ENCODE data around the gene MRPS22. TPM values are rescaled to one million over a fixed set of nuclear protein-coding genes. Genes with fewer than 3 reads are reported as not detected.
A peak's percentile ranks its signal among the peaks of the same experiment; 100 is the strongest.

MRPS22 gene
- total RNA-seq, 1 donor from 2014 or later: 40.4 TPM

DNA sequence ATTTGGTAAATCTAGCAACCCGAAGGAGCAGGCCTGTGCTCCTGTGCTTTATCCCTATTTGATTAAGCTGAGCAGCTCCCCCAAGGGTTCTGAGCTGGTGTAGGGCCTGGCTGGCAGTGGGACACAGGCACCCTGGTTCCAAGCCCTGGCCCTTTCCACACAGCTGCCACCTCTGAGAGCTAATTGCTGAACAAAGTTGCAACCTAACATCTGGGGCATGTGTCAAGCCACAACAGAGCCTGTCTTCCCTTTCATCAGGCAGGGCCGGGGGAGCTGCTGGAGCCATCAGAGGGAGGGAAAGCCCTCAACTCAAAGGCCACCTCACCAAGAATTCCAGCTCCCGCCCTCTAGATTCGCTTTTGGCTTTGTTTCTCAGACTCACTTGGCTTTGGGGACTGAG lies 17.1 kb upstream of the MRPS22 start:
- peaks cover 6% of the 10 kb centered on the region for H3K4me1 Mint-ChIP-seq (ENCODE audit: low read depth, unreplicated experiment)
- H3K9me3 Mint-ChIP-seq (ENCODE audit: unreplicated experiment): peaks cover 5% of the 10 kb centered on the region
- H3K27ac Mint-ChIP-seq (ENCODE audit: unreplicated experiment): no peak overlapping the region
- Histone ChIP-seq H3K4me3 (ENCODE audit: insufficient read depth, low read depth, low read length) (no peak overlapping the region), H3K9me3 (ENCODE audit: insufficient read depth, low read depth, low read length) (no peaks in the 10 kb centered on the region), H3K27ac (ENCODE audit: low read depth, low read length) (no peak overlapping the region), H4K20me1 (ENCODE audit: insufficient read depth, low read length) (no peaks in the 10 kb centered on the region), H2AFZ (ENCODE audit: low read depth, low read length) (no peak overlapping the region), H3K4me1 (ENCODE audit: insufficient read depth, low read length) (no peaks in the 10 kb centered on the region), H3K36me3 (ENCODE audit: insufficient read depth, low read length) (no peaks in the 10 kb centered on the region), H3K9ac (ENCODE audit: low read length) (no peak overlapping the region), H3K27me3 (ENCODE audit: insufficient read depth, low read length) (peaks cover 19% of the 10 kb centered on the region), H3K79me2 (ENCODE audit: insufficient read depth, low read length) (no peaks in the 10 kb centered on the region), H3K4me2 (ENCODE audit: low read length) (no peak overlapping the region)
- peaks cover 55% of the 10 kb centered on the region for H3K27me3 Mint-ChIP-seq (ENCODE audit: low read depth, unreplicated experiment)
- no peak for FAIRE-seq
- no peak for TF ChIP-seq EZH2 (IDR thresholded peaks at IDR 0.05; ENCODE audit: insufficient read depth, low read length)
- TF ChIP-seq, protein P1, sequence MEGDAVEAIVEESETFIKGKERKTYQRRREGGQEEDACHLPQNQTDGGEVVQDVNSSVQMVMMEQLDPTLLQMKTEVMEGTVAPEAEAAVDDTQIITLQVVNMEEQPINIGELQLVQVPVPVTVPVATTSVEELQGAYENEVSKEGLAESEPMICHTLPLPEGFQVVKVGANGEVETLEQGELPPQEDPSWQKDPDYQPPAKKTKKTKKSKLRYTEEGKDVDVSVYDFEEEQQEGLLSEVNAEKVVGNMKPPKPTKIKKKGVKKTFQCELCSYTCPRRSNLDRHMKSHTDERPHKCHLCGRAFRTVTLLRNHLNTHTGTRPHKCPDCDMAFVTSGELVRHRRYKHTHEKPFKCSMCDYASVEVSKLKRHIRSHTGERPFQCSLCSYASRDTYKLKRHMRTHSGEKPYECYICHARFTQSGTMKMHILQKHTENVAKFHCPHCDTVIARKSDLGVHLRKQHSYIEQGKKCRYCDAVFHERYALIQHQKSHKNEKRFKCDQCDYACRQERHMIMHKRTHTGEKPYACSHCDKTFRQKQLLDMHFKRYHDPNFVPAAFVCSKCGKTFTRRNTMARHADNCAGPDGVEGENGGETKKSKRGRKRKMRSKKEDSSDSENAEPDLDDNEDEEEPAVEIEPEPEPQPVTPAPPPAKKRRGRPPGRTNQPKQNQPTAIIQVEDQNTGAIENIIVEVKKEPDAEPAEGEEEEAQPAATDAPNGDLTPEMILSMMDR (IDR thresholded peaks at IDR 0.05; ENCODE audit: insufficient read depth, low read depth, low read length): no peak
- DNase-seq (ENCODE audit: low read depth): no peak
- H3K4me3 Mint-ChIP-seq (ENCODE audit: unreplicated experiment): no peak overlapping the region
- no peaks in the 10 kb centered on the region for H3K36me3 Mint-ChIP-seq (ENCODE audit: low read depth, unreplicated experiment)

GRCh38 chr3:139327231-139327630 lies 16.6 kb upstream of the MRPS22 start:
- peaks cover 55% of the 10 kb centered on the region for H3K27me3 Mint-ChIP-seq (ENCODE audit: low read depth, unreplicated experiment)
- peaks cover 5% of the 10 kb centered on the region for H3K9me3 Mint-ChIP-seq (ENCODE audit: unreplicated experiment)
- no peak for TF ChIP-seq EZH2 (IDR thresholded peaks at IDR 0.05; ENCODE audit: insufficient read depth, low read length)
- TF ChIP-seq, protein P1 (IDR thresholded peaks at IDR 0.05; ENCODE audit: insufficient read depth, low read depth, low read length): no peak
- H3K27ac Mint-ChIP-seq (ENCODE audit: unreplicated experiment): no peak overlapping the region
- H3K9me3 ChIP-seq (ENCODE audit: insufficient read depth, low read depth, low read length): no peaks in the 10 kb centered on the region
- no peak for DNase-seq (ENCODE audit: low read depth)
- no peak overlapping the region for H3K27ac ChIP-seq (ENCODE audit: low read depth, low read length)
- H3K27me3 ChIP-seq (ENCODE audit: insufficient read depth, low read length): peaks cover 25% of the 10 kb centered on the region
- H3K4me3 ChIP-seq (ENCODE audit: insufficient read depth, low read depth, low read length): no peak overlapping the region
- H3K9ac ChIP-seq (ENCODE audit: low read length): no peak overlapping the region
- no peak overlapping the region for H2AFZ ChIP-seq (ENCODE audit: low read depth, low read length)
- H3K4me1 ChIP-seq (ENCODE audit: insufficient read depth, low read length): no peaks in the 10 kb centered on the region
- no peak overlapping the region for H3K4me2 ChIP-seq (ENCODE audit: low read length)
- H3K36me3 Mint-ChIP-seq (ENCODE audit: low read depth, unreplicated experiment): no peaks in the 10 kb centered on the region
- no peaks in the 10 kb centered on the region for H4K20me1 ChIP-seq (ENCODE audit: insufficient read depth, low read length)
- FAIRE-seq: no peak
- no peaks in the 10 kb centered on the region for H3K79me2 ChIP-seq (ENCODE audit: insufficient read depth, low read length)
- no peaks in the 10 kb centered on the region for H3K36me3 ChIP-seq (ENCODE audit: insufficient read depth, low read length)
- H3K4me3 Mint-ChIP-seq (ENCODE audit: unreplicated experiment): no peak overlapping the region
- peaks cover 6% of the 10 kb centered on the region for H3K4me1 Mint-ChIP-seq (ENCODE audit: low read depth, unreplicated experiment)

GRCh38 chr3:139327861-139328260 lies 16.0 kb upstream of the MRPS22 start:
- H3K27me3 ChIP-seq (ENCODE audit: insufficient read depth, low read length): peaks cover 27% of the 10 kb centered on the region
- Mint-ChIP-seq H3K4me1 (ENCODE audit: low read depth, unreplicated experiment) (peaks cover 6% of the 10 kb centered on the region), H3K27ac (ENCODE audit: unreplicated experiment) (no peak overlapping the region), H3K36me3 (ENCODE audit: low read depth, unreplicated experiment) (no peaks in the 10 kb centered on the region), H3K27me3 (ENCODE audit: low read depth, unreplicated experiment) (peaks cover 61% of the 10 kb centered on the region), H3K4me3 (ENCODE audit: unreplicated experiment) (no peak overlapping the region), H3K9me3 (ENCODE audit: unreplicated experiment) (peaks cover 5% of the 10 kb centered on the region)
- no peak overlapping the region for H3K27ac ChIP-seq (ENCODE audit: low read depth, low read length)
- FAIRE-seq: no peak
- TF ChIP-seq, protein P1 (IDR thresholded peaks at IDR 0.05; ENCODE audit: insufficient read depth, low read depth, low read length): no peak
- TF ChIP-seq EZH2 (IDR thresholded peaks at IDR 0.05; ENCODE audit: insufficient read depth, low read length): no peak
- no peaks in the 10 kb centered on the region for H3K9me3 ChIP-seq (ENCODE audit: insufficient read depth, low read depth, low read length)
- H3K4me2 ChIP-seq (ENCODE audit: low read length): no peak overlapping the region
- H3K9ac ChIP-seq (ENCODE audit: low read length): no peak overlapping the region
- H3K4me1 ChIP-seq (ENCODE audit: insufficient read depth, low read length): no peaks in the 10 kb centered on the region
- no peaks in the 10 kb centered on the region for H3K36me3 ChIP-seq (ENCODE audit: insufficient read depth, low read length)
- H3K79me2 ChIP-seq (ENCODE audit: insufficient read depth, low read length): no peaks in the 10 kb centered on the region
- no peaks in the 10 kb centered on the region for H4K20me1 ChIP-seq (ENCODE audit: insufficient read depth, low read length)
- no peak overlapping the region for H2AFZ ChIP-seq (ENCODE audit: low read depth, low read length)
- no peak overlapping the region for H3K4me3 ChIP-seq (ENCODE audit: insufficient read depth, low read depth, low read length)
- DNase-seq (ENCODE audit: low read depth): peak; percentile 10

Data from astrocyte (in vitro differentiated cells and primary cell).